Measurements from ENCODE around the gene UBR3.

DNA sequence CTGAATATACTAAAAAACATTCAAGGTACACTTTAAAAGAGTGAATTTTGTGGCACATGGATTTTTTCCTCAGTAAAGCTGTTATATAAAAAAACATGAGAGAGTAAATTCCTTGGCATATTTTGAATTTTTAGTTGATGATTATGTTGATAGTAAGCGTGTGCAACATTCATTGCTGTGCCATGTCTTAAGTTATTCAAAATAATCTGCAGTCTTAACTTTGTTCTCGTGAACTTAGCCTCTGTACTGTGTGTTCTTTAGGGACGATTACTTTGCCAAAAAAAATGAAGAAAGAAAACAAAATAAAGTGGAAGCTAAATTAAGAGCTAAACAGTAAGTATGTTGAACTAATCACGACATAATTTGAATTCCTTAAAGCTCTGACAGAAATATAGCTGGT lies 19.0 kb upstream of the UBR3 start:
- TF ChIP-seq CTCF (IDR thresholded peaks at IDR 0.05; ENCODE audit: low read length): no peak
- TF ChIP-seq EZH2 (optimal IDR thresholded peaks at IDR 0.05; ENCODE audit: low read depth, low read length): no peak
- TF ChIP-seq EZH2phosphoT487 (IDR thresholded peaks at IDR 0.05; ENCODE audit: low read length): no peak

Data from MM.1S (cell line).